HepG2 (cell line): ENCODE data around the gene CTSO.

Source experiments
- DNMT3B ChIP-seq: conservative IDR thresholded peaks from 2 replicates; pipeline ENCODE4 v1.6.1; 2016; ENCODE audit warnings: missing biosample characterization, control low read depth
- EP300 ChIP-seq, 3 experiments: sonication (generic) in 1 of 3; formaldehyde crosslinking in 1 of 3; IDR thresholded peaks; 2 replicates each; pipeline versions ENCODE4 v1.5.1 to v1.6.1; 2011 to 2020; ENCODE audit warnings: low read depth in 2 of 3, low read length in 2 of 3, borderline replicate concordance in 1 of 3, improper control_type of control experiment in 1 of 3, mild to moderate bottlenecking in 1 of 3, missing genetic modification reagents in 1 of 3, moderate library complexity in 1 of 3
- POLR2AphosphoS2 ChIP-seq: IDR thresholded peaks from 2 replicates; pipeline ENCODE4 v1.6.1; 2011; ENCODE audit warnings: low read depth, low read length, improper control_type of control experiment
- THAP11 ChIP-seq: IDR thresholded peaks from 2 replicates; pipeline ENCODE4 v1.6.1; 2016; ENCODE audit warnings: missing biosample characterization, missing genetic modification reagents
- ZBTB7A ChIP-seq: sonication (generic); formaldehyde crosslinking; IDR thresholded peaks from 2 replicates; pipeline ENCODE4 v1.8.0; 2022; ENCODE audit warnings: mild to moderate bottlenecking, missing genetic modification reagents
- ZNF335 ChIP-seq: sonication (generic); formaldehyde crosslinking; IDR thresholded peaks from 2 replicates; pipeline ENCODE4 v1.4.0; 2020; ENCODE audit warnings: missing genetic modification reagents
- TF ChIP-seq, protein P1 (sequence below), 2 experiments: IDR thresholded peaks; 2 replicates each; pipeline ENCODE4 v1.6.1; 2011 to 2012; ENCODE audit warnings: low read length in 2 of 2, borderline replicate concordance in 1 of 2, low read depth in 1 of 2, mild to moderate bottlenecking in 1 of 2, moderate library complexity in 1 of 2
- TF ChIP-seq, protein P2 (sequence below): sonication (generic); formaldehyde crosslinking; IDR thresholded peaks from 2 replicates; pipeline ENCODE4 v1.4.0; 2020; ENCODE audit warnings: mild to moderate bottlenecking, missing genetic modification reagents
- TF ChIP-seq, protein P3 (sequence below): sonication (generic); formaldehyde crosslinking; IDR thresholded peaks from 2 replicates; pipeline ENCODE4 v1.8.1; 2022; ENCODE audit warnings: mild to moderate bottlenecking, missing genetic modification reagents

DNA sequence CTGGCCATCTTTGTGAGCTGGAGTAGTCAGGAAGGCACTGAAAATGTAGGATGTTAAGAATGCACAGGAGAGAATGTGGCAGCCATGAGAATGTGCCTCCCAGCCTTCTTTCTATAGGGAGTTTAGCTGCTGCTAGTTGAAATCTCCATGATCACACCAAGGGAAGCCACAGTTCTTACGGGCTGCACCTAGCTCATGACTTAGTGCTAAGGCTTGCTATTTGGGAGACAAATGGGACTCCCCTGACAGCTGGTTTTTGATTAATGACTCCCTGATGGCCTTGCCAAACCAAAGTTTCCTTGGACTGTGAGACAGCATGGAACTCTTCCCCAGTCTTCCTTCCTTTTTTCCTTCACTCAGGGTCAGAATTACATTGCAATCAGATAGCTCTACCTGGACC lies 9.2 kb downstream of the CTSO start:
- TF ChIP-seq, protein P1, sequence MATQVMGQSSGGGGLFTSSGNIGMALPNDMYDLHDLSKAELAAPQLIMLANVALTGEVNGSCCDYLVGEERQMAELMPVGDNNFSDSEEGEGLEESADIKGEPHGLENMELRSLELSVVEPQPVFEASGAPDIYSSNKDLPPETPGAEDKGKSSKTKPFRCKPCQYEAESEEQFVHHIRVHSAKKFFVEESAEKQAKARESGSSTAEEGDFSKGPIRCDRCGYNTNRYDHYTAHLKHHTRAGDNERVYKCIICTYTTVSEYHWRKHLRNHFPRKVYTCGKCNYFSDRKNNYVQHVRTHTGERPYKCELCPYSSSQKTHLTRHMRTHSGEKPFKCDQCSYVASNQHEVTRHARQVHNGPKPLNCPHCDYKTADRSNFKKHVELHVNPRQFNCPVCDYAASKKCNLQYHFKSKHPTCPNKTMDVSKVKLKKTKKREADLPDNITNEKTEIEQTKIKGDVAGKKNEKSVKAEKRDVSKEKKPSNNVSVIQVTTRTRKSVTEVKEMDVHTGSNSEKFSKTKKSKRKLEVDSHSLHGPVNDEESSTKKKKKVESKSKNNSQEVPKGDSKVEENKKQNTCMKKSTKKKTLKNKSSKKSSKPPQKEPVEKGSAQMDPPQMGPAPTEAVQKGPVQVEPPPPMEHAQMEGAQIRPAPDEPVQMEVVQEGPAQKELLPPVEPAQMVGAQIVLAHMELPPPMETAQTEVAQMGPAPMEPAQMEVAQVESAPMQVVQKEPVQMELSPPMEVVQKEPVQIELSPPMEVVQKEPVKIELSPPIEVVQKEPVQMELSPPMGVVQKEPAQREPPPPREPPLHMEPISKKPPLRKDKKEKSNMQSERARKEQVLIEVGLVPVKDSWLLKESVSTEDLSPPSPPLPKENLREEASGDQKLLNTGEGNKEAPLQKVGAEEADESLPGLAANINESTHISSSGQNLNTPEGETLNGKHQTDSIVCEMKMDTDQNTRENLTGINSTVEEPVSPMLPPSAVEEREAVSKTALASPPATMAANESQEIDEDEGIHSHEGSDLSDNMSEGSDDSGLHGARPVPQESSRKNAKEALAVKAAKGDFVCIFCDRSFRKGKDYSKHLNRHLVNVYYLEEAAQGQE (IDR thresholded peaks at IDR 0.05; ENCODE audit: borderline replicate concordance in 1 of 2, low read depth in 1 of 2, low read length in 2 of 2) = no peak
- TF ChIP-seq ZNF335 (CRISPR knock-in tag) (no peak), ZBTB7A (no peak), EP300 (IDR thresholded peaks at IDR 0.05; ENCODE audit: low read depth in 2 of 2, low read length in 2 of 2) (no peak), EP300 (CRISPR knock-in tag; IDR thresholded peaks at IDR 0.05; ENCODE audit: borderline replicate concordance) (no peak), THAP11 (CRISPR knock-in tag) (no peak), POLR2AphosphoS2 (no peak), DNMT3B (CRISPR knock-in tag) (no peak)
- TF ChIP-seq, protein P2, sequence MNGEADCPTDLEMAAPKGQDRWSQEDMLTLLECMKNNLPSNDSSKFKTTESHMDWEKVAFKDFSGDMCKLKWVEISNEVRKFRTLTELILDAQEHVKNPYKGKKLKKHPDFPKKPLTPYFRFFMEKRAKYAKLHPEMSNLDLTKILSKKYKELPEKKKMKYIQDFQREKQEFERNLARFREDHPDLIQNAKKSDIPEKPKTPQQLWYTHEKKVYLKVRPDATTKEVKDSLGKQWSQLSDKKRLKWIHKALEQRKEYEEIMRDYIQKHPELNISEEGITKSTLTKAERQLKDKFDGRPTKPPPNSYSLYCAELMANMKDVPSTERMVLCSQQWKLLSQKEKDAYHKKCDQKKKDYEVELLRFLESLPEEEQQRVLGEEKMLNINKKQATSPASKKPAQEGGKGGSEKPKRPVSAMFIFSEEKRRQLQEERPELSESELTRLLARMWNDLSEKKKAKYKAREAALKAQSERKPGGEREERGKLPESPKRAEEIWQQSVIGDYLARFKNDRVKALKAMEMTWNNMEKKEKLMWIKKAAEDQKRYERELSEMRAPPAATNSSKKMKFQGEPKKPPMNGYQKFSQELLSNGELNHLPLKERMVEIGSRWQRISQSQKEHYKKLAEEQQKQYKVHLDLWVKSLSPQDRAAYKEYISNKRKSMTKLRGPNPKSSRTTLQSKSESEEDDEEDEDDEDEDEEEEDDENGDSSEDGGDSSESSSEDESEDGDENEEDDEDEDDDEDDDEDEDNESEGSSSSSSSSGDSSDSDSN (CRISPR knock-in tag) = no peak
- TF ChIP-seq, protein P3, sequence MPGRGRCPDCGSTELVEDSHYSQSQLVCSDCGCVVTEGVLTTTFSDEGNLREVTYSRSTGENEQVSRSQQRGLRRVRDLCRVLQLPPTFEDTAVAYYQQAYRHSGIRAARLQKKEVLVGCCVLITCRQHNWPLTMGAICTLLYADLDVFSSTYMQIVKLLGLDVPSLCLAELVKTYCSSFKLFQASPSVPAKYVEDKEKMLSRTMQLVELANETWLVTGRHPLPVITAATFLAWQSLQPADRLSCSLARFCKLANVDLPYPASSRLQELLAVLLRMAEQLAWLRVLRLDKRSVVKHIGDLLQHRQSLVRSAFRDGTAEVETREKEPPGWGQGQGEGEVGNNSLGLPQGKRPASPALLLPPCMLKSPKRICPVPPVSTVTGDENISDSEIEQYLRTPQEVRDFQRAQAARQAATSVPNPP (CRISPR knock-in tag) = no peak
